ENCODE results near the gene GLDN.

GLDN gene

GRCh38 chr15:51349156-51349844 is 7.8 kb downstream of the GLDN start:
- Mint-ChIP-seq H3K36me3 (ENCODE audit: insufficient read depth) (no peaks in the 10 kb centered on the region), H3K27ac (ENCODE audit: low read depth) (no peak overlapping the region), H3K27me3 (peaks cover 49% of the 10 kb centered on the region), H3K4me3 (no peak overlapping the region), H3K4me1 (no peaks in the 10 kb centered on the region), H3K9me3 (no peaks in the 10 kb centered on the region)
- ATAC-seq (replicated peaks; ENCODE audit: extremely low read depth, poor library complexity, severe bottlenecking) (no peak), DNase-seq (ENCODE audit: low spot score in 2 of 2) (no peak)

GRCh38 chr15:51350723-51351122 is 9.3 kb downstream of the GLDN start:
- H3K27ac Mint-ChIP-seq (ENCODE audit: low read depth): no peak overlapping the region
- ATAC-seq (replicated peaks; ENCODE audit: extremely low read depth, poor library complexity, severe bottlenecking) (no peak), DNase-seq (ENCODE audit: low spot score in 2 of 2) (no peak)
- no peaks in the 10 kb centered on the region for H3K36me3 Mint-ChIP-seq (ENCODE audit: insufficient read depth)
- peaks cover 40% of the 10 kb centered on the region for H3K27me3 Mint-ChIP-seq
- H3K9me3 Mint-ChIP-seq: no peaks in the 10 kb centered on the region
- H3K4me1 Mint-ChIP-seq: no peaks in the 10 kb centered on the region
- H3K4me3 Mint-ChIP-seq: no peak overlapping the region

- no peaks in the 10 kb centered on the region for H3K4me1 Mint-ChIP-seq
- peaks cover 40% of the 10 kb centered on the region for H3K27me3 Mint-ChIP-seq
- no peak overlapping the region for H3K27ac Mint-ChIP-seq (ENCODE audit: low read depth)
- ATAC-seq (replicated peaks; ENCODE audit: extremely low read depth, poor library complexity, severe bottlenecking) (no peak), DNase-seq (ENCODE audit: low spot score in 2 of 2) (no peak)
- no peaks in the 10 kb centered on the region for H3K9me3 Mint-ChIP-seq
- no peak overlapping the region for H3K4me3 Mint-ChIP-seq
- no peaks in the 10 kb centered on the region for H3K36me3 Mint-ChIP-seq (ENCODE audit: insufficient read depth)
Observed at GRCh38 chr15:51353976-51354375, 12.5 kb downstream of the GLDN start.

- peaks cover 39% of the 10 kb centered on the region for H3K27me3 Mint-ChIP-seq
- no peak overlapping the region for H3K4me3 Mint-ChIP-seq
- H3K9me3 Mint-ChIP-seq: no peaks in the 10 kb centered on the region
- no peaks in the 10 kb centered on the region for H3K36me3 Mint-ChIP-seq (ENCODE audit: insufficient read depth)
- H3K4me1 Mint-ChIP-seq: no peaks in the 10 kb centered on the region
- no peak overlapping the region for H3K27ac Mint-ChIP-seq (ENCODE audit: low read depth)
- no peak for DNase-seq (ENCODE audit: low spot score in 2 of 2)
- ATAC-seq (replicated peaks; ENCODE audit: extremely low read depth, poor library complexity, severe bottlenecking): no peak
Observed at GRCh38 chr15:51355096-51355495, 13.6 kb downstream of the GLDN start.

- Mint-ChIP-seq H3K4me3 (no peak overlapping the region), H3K9me3 (no peaks in the 10 kb centered on the region), H3K27me3 (peaks cover 28% of the 10 kb centered on the region), H3K4me1 (no peaks in the 10 kb centered on the region), H3K36me3 (ENCODE audit: insufficient read depth) (no peaks in the 10 kb centered on the region), H3K27ac (ENCODE audit: low read depth) (no peak overlapping the region)
- no peak for DNase-seq (ENCODE audit: low spot score in 2 of 2)
- no peak for ATAC-seq (replicated peaks; ENCODE audit: extremely low read depth, poor library complexity, severe bottlenecking)
Observed at GRCh38 chr15:51356147-51356546, 14.7 kb downstream of the GLDN start.

- H3K27me3 Mint-ChIP-seq: peaks cover 20% of the 10 kb centered on the region
- no peaks in the 10 kb centered on the region for H3K36me3 Mint-ChIP-seq (ENCODE audit: insufficient read depth)
- ATAC-seq (replicated peaks; ENCODE audit: extremely low read depth, poor library complexity, severe bottlenecking) (no peak), DNase-seq (ENCODE audit: low spot score in 2 of 2) (no peak)
- H3K9me3 Mint-ChIP-seq: no peaks in the 10 kb centered on the region
- no peaks in the 10 kb centered on the region for H3K4me1 Mint-ChIP-seq
- no peak overlapping the region for H3K4me3 Mint-ChIP-seq
- no peak overlapping the region for H3K27ac Mint-ChIP-seq (ENCODE audit: low read depth)
Observed at GRCh38 chr15:51356983-51357382, 15.5 kb downstream of the GLDN start.

- no peak overlapping the region for H3K27ac Mint-ChIP-seq (ENCODE audit: low read depth)
- H3K9me3 Mint-ChIP-seq: no peaks in the 10 kb centered on the region
- DNase-seq (ENCODE audit: low spot score in 2 of 2) (no peak), ATAC-seq (replicated peaks; ENCODE audit: extremely low read depth, poor library complexity, severe bottlenecking) (no peak)
- no peaks in the 10 kb centered on the region for H3K36me3 Mint-ChIP-seq (ENCODE audit: insufficient read depth)
- no peaks in the 10 kb centered on the region for H3K27me3 Mint-ChIP-seq
- no peaks in the 10 kb centered on the region for H3K4me1 Mint-ChIP-seq
- H3K4me3 Mint-ChIP-seq: no peak overlapping the region
Observed at GRCh38 chr15:51359981-51360380, 18.5 kb downstream of the GLDN start.

- no peaks in the 10 kb centered on the region for H3K9me3 Mint-ChIP-seq
- no peak overlapping the region for H3K4me3 Mint-ChIP-seq
- no peak overlapping the region for H3K27ac Mint-ChIP-seq (ENCODE audit: low read depth)
- no peaks in the 10 kb centered on the region for H3K4me1 Mint-ChIP-seq
- no peak for DNase-seq (ENCODE audit: low spot score in 2 of 2)
- H3K36me3 Mint-ChIP-seq (ENCODE audit: insufficient read depth): no peaks in the 10 kb centered on the region
- H3K27me3 Mint-ChIP-seq: peaks cover 8% of the 10 kb centered on the region
- ATAC-seq (replicated peaks; ENCODE audit: extremely low read depth, poor library complexity, severe bottlenecking): no peak
Observed at GRCh38 chr15:51363383-51363782, 21.9 kb downstream of the GLDN start.

GRCh38 chr15:51365417-51365816 is 24.0 kb downstream of the GLDN start:
- ATAC-seq (replicated peaks; ENCODE audit: extremely low read depth, poor library complexity, severe bottlenecking) (no peak), DNase-seq (ENCODE audit: low spot score in 2 of 2) (no peak)
- H3K36me3 Mint-ChIP-seq (ENCODE audit: insufficient read depth): no peaks in the 10 kb centered on the region
- no peaks in the 10 kb centered on the region for H3K9me3 Mint-ChIP-seq
- H3K27ac Mint-ChIP-seq (ENCODE audit: low read depth): no peak overlapping the region
- H3K27me3 Mint-ChIP-seq: peaks cover 8% of the 10 kb centered on the region
- H3K4me1 Mint-ChIP-seq: no peaks in the 10 kb centered on the region
- H3K4me3 Mint-ChIP-seq: no peak overlapping the region

- DNase-seq (ENCODE audit: low spot score in 2 of 2) (no peak), ATAC-seq (replicated peaks; ENCODE audit: extremely low read depth, poor library complexity, severe bottlenecking) (no peak)
- H3K36me3 Mint-ChIP-seq (ENCODE audit: insufficient read depth): no peaks in the 10 kb centered on the region
- no peaks in the 10 kb centered on the region for H3K9me3 Mint-ChIP-seq
- no peaks in the 10 kb centered on the region for H3K4me1 Mint-ChIP-seq
- H3K27ac Mint-ChIP-seq (ENCODE audit: low read depth): no peak overlapping the region
- H3K4me3 Mint-ChIP-seq: no peak overlapping the region
- H3K27me3 Mint-ChIP-seq: peaks cover 8% of the 10 kb centered on the region
Observed at GRCh38 chr15:51366071-51366470, 24.6 kb downstream of the GLDN start.

GRCh38 chr15:51366920-51367319 is 25.5 kb downstream of the GLDN start:
- Mint-ChIP-seq H3K27ac (ENCODE audit: low read depth) (no peak overlapping the region), H3K36me3 (ENCODE audit: insufficient read depth) (no peaks in the 10 kb centered on the region), H3K27me3 (peaks cover 8% of the 10 kb centered on the region), H3K9me3 (no peaks in the 10 kb centered on the region), H3K4me3 (no peak overlapping the region), H3K4me1 (no peaks in the 10 kb centered on the region)
- no peak for DNase-seq (ENCODE audit: low spot score in 2 of 2)
- no peak for ATAC-seq (replicated peaks; ENCODE audit: extremely low read depth, poor library complexity, severe bottlenecking)

- no peak overlapping the region for H3K27ac Mint-ChIP-seq (ENCODE audit: low read depth)
- no peaks in the 10 kb centered on the region for H3K9me3 Mint-ChIP-seq
- no peak for ATAC-seq (replicated peaks; ENCODE audit: extremely low read depth, poor library complexity, severe bottlenecking)
- peaks cover 8% of the 10 kb centered on the region for H3K27me3 Mint-ChIP-seq
- no peak for DNase-seq (ENCODE audit: low spot score in 2 of 2)
- no peak overlapping the region for H3K4me3 Mint-ChIP-seq
- no peaks in the 10 kb centered on the region for H3K36me3 Mint-ChIP-seq (ENCODE audit: insufficient read depth)
- H3K4me1 Mint-ChIP-seq: no peaks in the 10 kb centered on the region
Observed at GRCh38 chr15:51367322-51367976, 26.0 kb downstream of the GLDN start.

- Mint-ChIP-seq H3K36me3 (ENCODE audit: insufficient read depth) (no peaks in the 10 kb centered on the region), H3K4me3 (no peak overlapping the region), H3K4me1 (no peaks in the 10 kb centered on the region), H3K27me3 (peaks cover 8% of the 10 kb centered on the region), H3K9me3 (no peaks in the 10 kb centered on the region), H3K27ac (ENCODE audit: low read depth) (no peak overlapping the region)
- DNase-seq (ENCODE audit: low spot score in 2 of 2) (no peak), ATAC-seq (replicated peaks; ENCODE audit: extremely low read depth, poor library complexity, severe bottlenecking) (no peak)
Observed at GRCh38 chr15:51368307-51368706, 26.9 kb downstream of the GLDN start.

Measured in central memory CD8-positive, alpha-beta T cell (primary cell).